HepG2 (cell line): ENCODE measurements around the gene BORCS5. TPM values are rescaled to one million over a fixed set of nuclear protein-coding genes. Genes with fewer than 3 reads are reported as not detected.
A peak's percentile ranks its signal among the peaks of the same experiment; 100 is the strongest.

Experiments used
- ETV6 ChIP-seq: sonication (generic); formaldehyde crosslinking; conservative IDR thresholded peaks from 2 replicates; pipeline ENCODE4 v1.4.0; 2020; ENCODE audit warnings: missing genetic modification reagents
- GATAD2A ChIP-seq: IDR thresholded peaks from 2 replicates; pipeline ENCODE4 v1.6.1; 2016
- HIC2 ChIP-seq: sonication (generic); formaldehyde crosslinking; IDR thresholded peaks from 2 replicates; pipeline ENCODE4 v1.9.0; 2022; ENCODE audit warnings: low read depth, missing genetic modification reagents
- KLF16 ChIP-seq, 2 experiments: sonication (generic) in 1 of 2; formaldehyde crosslinking in 1 of 2; IDR thresholded peaks; 2 replicates each; pipeline versions ENCODE4 v1.6.1 to v1.8.0; 2016 to 2023; ENCODE audit warnings: missing genetic modification reagents in 2 of 2, missing compliant biosample characterization in 1 of 2
- RARA ChIP-seq: IDR thresholded peaks from 2 replicates; pipeline ENCODE4 v1.6.1; 2016; ENCODE audit warnings: missing genetic modification reagents, missing compliant biosample characterization
- RFX5 ChIP-seq: IDR thresholded peaks from 2 replicates; pipeline ENCODE4 v1.6.1; 2011; ENCODE audit warnings: low read depth, low read length, improper control_type of control experiment
- TEAD3 ChIP-seq: optimal IDR thresholded peaks from 2 replicates; pipeline ENCODE3; 2016; ENCODE audit warnings: borderline replicate concordance
- TIGD3 ChIP-seq: sonication (generic); formaldehyde crosslinking; IDR thresholded peaks from 2 replicates; pipeline ENCODE4 v1.5.1; 2020; ENCODE audit warnings: mild to moderate bottlenecking, missing genetic modification reagents, borderline replicate concordance
- TRAFD1 ChIP-seq: sonication (generic); formaldehyde crosslinking; IDR thresholded peaks from 2 replicates; pipeline ENCODE4 v1.5.1; 2020; ENCODE audit warnings: missing genetic modification reagents, mild to moderate bottlenecking, borderline replicate concordance
- ZBTB8A ChIP-seq: sonication (generic); formaldehyde crosslinking; IDR thresholded peaks from 2 replicates; pipeline ENCODE4 v1.4.0; 2020; ENCODE audit warnings: mild to moderate bottlenecking, low read depth, missing genetic modification reagents, borderline replicate concordance
- ZEB1 ChIP-seq: IDR thresholded peaks from 2 replicates; pipeline ENCODE4 v1.6.1; 2012; ENCODE audit warnings: mild to moderate bottlenecking, low read depth, inconsistent platforms; ENCODE audit not compliant: insufficient replicate concordance
- ZNF235 ChIP-seq: sonication (generic); formaldehyde crosslinking; IDR thresholded peaks from 2 replicates; pipeline ENCODE4 v1.8.1; 2023; ENCODE audit warnings: mild to moderate bottlenecking, missing genetic modification reagents, borderline replicate concordance
- ZNF263 ChIP-seq: sonication (generic); formaldehyde crosslinking; IDR thresholded peaks from 2 replicates; pipeline ENCODE4 v1.4.0; 2020; ENCODE audit warnings: missing genetic modification reagents
- ZNF276 ChIP-seq: sonication (generic); formaldehyde crosslinking; IDR thresholded peaks from 2 replicates; pipeline ENCODE4 v1.4.0; 2020; ENCODE audit warnings: mild to moderate bottlenecking, low read depth, missing genetic modification reagents
- ZNF362 ChIP-seq: sonication (generic); formaldehyde crosslinking; IDR thresholded peaks from 2 replicates; pipeline ENCODE4 v1.4.0; 2020; ENCODE audit warnings: missing genetic modification reagents, mild to moderate bottlenecking, borderline replicate concordance
- polyA plus RNA-seq, 8 experiments: library from polyadenylated mRNA; depleted of rRNA in 3 of 8; stranded (reverse) in 7 of 8; unstranded in 1 of 8; fragments of >200 nt; fragmentation: Illumina TruSeq in 4 of 8; extraction: Trizol in 4 of 8; gene quantifications; 2 replicates each; pipeline versions ENCODE4 v1.2.1 to v1.2.3, GENCODE V29; 2011 to 2016; ENCODE audit warnings: low read depth in 4 of 8, missing spikeins in 1 of 8, mixed read lengths in 1 of 8; ENCODE audit not compliant: insufficient read depth in 1 of 8
- total RNA-seq, 5 experiments: library from RNA; depleted of rRNA; stranded (reverse); fragments of >200 nt; fragmentation: Illumina TruSeq; extraction: Trizol; gene quantifications; 2 replicates each; pipeline ENCODE4 v1.2.3, GENCODE V29; 2016; ENCODE audit warnings: low read depth in 1 of 5

BORCS5 gene
- total and polyA plus RNA-seq, 2 of the 13 experiments (the other 11 are each of a cell fraction or from before 2014, with no cell fraction given) = 3.9 to 4.7 TPM

- TF ChIP-seq ZNF276 (CRISPR knock-in tag) (no peak), RARA (CRISPR knock-in tag) (peak; percentile 64), ZEB1 (no peak), ZBTB8A (CRISPR knock-in tag) (no peak), ETV6 (no peak), GATAD2A (peak; percentile 39; the same call in 1 of the 2 replicates), RFX5 (no peak), ZNF362 (CRISPR knock-in tag) (no peak), ZNF235 (CRISPR knock-in tag) (no peak), TEAD3 (CRISPR knock-in tag) (no peak), ZNF263 (CRISPR knock-in tag) (peak; percentile 78; the same call in 1 of the 2 replicates), TRAFD1 (no peak), KLF16 (CRISPR knock-in tag; IDR thresholded peaks at IDR 0.05) (no peak), HIC2 (CRISPR knock-in tag) (no peak), TIGD3 (CRISPR knock-in tag) (no peak)
Measured at GRCh38 chr12:12445882-12446181, 89.0 kb downstream of the BORCS5 start (continued).
